Gastroesophageal sphincter (tissue), 4 donors: Measurements from ENCODE around the gene COIL. TPM values are rescaled to one million over a fixed set of nuclear protein-coding genes. Genes with fewer than 3 reads are reported as not detected.

Experiments
- total RNA-seq, 4 donors: library from RNA; depleted of rRNA; stranded (reverse); fragments of >200 nt; gene quantifications; one replicate each; pipeline ENCODE4 v1.1.0, GENCODE V29; 2016

The COIL gene
- total RNA-seq, 4 donors from 2014 or later = 10.0 to 16.9 (median 10.9) TPM

Other genes with a start within 250 kb of the COIL start
- gene C17orf67, start 127.1 kb downstream of the COIL start, total RNA-seq = 1 to 10 TPM; 1.1 to 3.5 (median 2.3) TPM
- 10 to 100 TPM in 1 of 4 donors, 1 to 10 TPM in 3; 8.4 to 12.5 (median 9.7) TPM for gene DGKE, start 126.9 kb downstream of the COIL start, total RNA-seq
- gene TRIM25, start 47.0 kb downstream of the COIL start, total RNA-seq = 10 to 100 TPM; 10.1 to 36.6 (median 20.6) TPM
- gene SCPEP1, start 17.1 kb upstream of the COIL start, total RNA-seq = 100 to 1,000 TPM in 1 of 4 donors, 10 to 100 TPM in 3; 84.5 to 104 (median 94.1) TPM
- 100 to 1,000 TPM in 1 of 4 donors, 10 to 100 TPM in 3; 78.6 to 154 (median 95.4) TPM for gene AKAP1, start 124.2 kb upstream of the COIL start, total RNA-seq